Lower lobe of right lung (tissue), 2 donors: Measurements from ENCODE around the gene PPFIA4. TPM values are rescaled to one million over a fixed set of nuclear protein-coding genes. Genes with fewer than 3 reads are reported as not detected.

Source experiments
- ATAC-seq, 2 donors: fragments of 200-7000 bp; cut with Tn5 transposase; one replicate each; pipeline ENCODE4 v1.9.1; 2020 to 2022; ENCODE audit warnings: mild to moderate bottlenecking in 2 of 2, moderate library complexity in 2 of 2
- DNase-seq: peaks from one replicate; pipeline ENCODE4 v3.0.0-alpha.2; 2020
- H3K27ac ChIP-seq: fragments of 200-600 bp; one replicate; pipeline ENCODE4 v1.8.0; 2022
- H3K27me3 ChIP-seq: fragments of 200-600 bp; one replicate; pipeline ENCODE4 v1.8.0; 2022; ENCODE audit warnings: low read depth
- H3K36me3 ChIP-seq: fragments of 200-600 bp; one replicate; pipeline ENCODE4 v1.8.0; 2022; ENCODE audit warnings: mild to moderate bottlenecking
- H3K4me1 ChIP-seq: fragments of 200-600 bp; one replicate; pipeline ENCODE4 v1.8.0; 2022
- H3K4me3 ChIP-seq: fragments of 200-600 bp; one replicate; pipeline ENCODE4 v1.8.0; 2022; ENCODE audit warnings: mild to moderate bottlenecking
- H3K9me3 ChIP-seq: fragments of 200-600 bp; one replicate; pipeline ENCODE4 v1.8.0; 2022
- CTCF ChIP-seq: fragments of 200-600 bp; IDR thresholded peaks from one replicate; pipeline ENCODE4 v1.8.0; 2022; ENCODE audit warnings: antibody characterized with exemption, mild to moderate bottlenecking
- intact Hi-C: fragments of 100-400 bp; cut with DNase I; formaldehyde crosslinking; loops from one replicate; pipeline ENCODE4 v1.11.0; 2022
- total RNA-seq: library from RNA; stranded (reverse); fragmentation: NEBNext Ultra II Directional; extraction: Animal tissue kit (Norgen Biotek cat#: 25700); gene quantifications from one replicate; pipeline ENCODE4 v1.2.1, GENCODE V29; 2021
- donor health status: DM: no; HTN: yes; CAD: no; lungs with severe emphysema.

PPFIA4 gene
- total RNA-seq, 1 donor from 2014 or later = 1.3 TPM

DNA sequence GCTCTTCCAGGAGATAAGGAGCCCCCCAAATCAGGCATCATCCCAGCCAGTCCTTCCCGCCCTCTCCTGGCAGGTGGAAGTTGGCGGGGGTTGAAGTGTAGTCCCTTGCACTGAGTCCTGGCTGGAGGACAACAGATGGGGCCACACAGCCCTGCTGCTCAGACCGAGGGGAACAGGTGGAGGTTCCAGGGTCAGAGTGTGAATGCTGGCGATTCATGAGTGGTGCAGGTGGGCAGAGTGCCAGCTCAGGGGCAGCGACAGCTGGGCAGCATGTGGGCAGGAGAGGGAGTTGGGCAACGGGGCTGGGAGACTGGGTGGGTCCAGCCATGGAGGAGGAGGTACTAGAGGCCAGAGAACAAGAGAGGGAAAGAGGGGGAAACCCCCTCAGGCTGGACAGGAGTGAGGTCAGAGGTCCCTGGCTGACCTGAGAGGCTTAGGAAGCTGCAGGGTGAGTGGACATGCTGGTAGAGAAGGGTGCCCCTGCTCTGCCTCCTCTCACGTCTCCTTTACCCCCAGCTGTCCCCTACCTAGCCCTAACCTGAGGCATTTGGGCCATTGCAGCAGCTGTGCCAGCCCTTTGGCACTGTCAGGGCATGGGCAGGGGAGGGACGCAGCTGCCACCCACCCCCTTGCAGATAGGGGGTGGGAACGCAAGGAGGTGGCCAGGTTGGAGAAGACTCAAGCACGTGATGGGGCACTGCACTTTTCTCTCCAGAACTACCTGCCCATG lies 90.0 kb downstream of the PPFIA4 start:
- ATAC-seq (no peak), DNase-seq (no peak)
- Histone ChIP-seq H3K4me3 (no peak overlapping the region), H3K9me3 (no peaks in the 10 kb centered on the region), H3K27me3 (peaks cover 50% of the 10 kb centered on the region), H3K27ac (no peak overlapping the region), H3K36me3 (no peaks in the 10 kb centered on the region), H3K4me1 (no peaks in the 10 kb centered on the region)
- TF ChIP-seq CTCF = no peak
- intact Hi-C loops = no loop called here

DNA sequence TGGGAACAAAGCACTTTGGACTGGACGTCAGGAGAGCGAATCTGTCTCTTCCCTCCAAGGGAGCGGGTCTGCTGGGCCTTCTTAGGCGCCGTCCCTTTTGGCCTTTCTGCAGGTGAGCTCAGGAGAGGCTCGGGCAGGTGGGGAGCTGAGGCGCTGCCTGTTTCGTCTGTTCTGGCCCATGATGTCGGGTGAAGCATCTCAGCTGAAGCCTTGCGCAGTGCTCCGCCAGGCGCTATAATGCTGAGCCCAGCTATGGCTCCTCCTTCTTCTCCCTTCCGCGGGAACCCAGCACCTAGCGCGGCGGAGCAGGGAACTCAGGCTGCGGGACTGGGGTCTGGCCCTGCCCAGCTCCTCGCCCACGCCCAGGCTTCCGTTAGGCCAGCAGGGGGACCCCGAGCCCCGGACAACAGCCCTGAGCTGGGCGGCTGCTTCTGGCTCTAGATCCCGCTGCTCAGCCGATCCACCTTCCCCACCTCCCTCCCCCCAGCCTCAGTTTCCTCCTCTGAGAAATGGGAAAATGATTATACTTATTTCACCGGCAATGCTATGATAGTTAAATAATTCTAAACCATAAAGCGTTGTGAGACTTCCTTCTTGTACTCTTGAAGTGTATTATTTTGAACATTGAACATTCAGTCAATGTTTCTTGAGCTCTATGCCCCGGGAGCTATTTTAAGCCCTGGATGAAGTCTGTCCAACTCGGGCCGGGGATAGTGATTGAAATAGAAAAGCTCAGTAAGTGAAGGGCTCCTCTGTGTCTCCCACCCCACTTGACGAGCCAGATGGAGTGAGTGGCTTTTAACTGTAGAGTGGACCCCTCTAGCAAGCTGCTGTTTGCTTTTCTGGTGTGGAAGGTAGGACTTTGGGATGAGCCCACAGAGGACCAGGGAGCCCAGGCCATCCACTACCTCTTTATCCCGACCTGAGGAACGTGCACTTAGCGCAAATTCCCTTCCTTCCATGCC lies 91.6 kb downstream of the PPFIA4 start:
- TF ChIP-seq CTCF = peak; percentile 77
- DNase-seq (peak; percentile 80), ATAC-seq (peak; percentile 91)
- H3K9me3 ChIP-seq = no peaks in the 10 kb centered on the region
- H3K4me1 ChIP-seq = no peaks in the 10 kb centered on the region
- no peaks in the 10 kb centered on the region for H3K36me3 ChIP-seq
- peaks cover 50% of the 10 kb centered on the region for H3K27me3 ChIP-seq
- intact Hi-C loops = no loop called here
- H3K27ac ChIP-seq = no peak overlapping the region
- no peak overlapping the region for H3K4me3 ChIP-seq

- H3K27ac ChIP-seq = no peak overlapping the region
- peaks cover 3% of the 10 kb centered on the region for H3K4me1 ChIP-seq
- peaks cover 76% of the 10 kb centered on the region for H3K27me3 ChIP-seq
- no peak for TF ChIP-seq CTCF
- intact Hi-C loops = no loop called here
- ATAC-seq = no peak
- no peaks in the 10 kb centered on the region for H3K36me3 ChIP-seq
- no peaks in the 10 kb centered on the region for H3K9me3 ChIP-seq
- no peak overlapping the region for H3K4me3 ChIP-seq
- DNase-seq = no peak
Measured at GRCh38 chr1:203120325-203121153, 94.2 kb downstream of the PPFIA4 start.

- TF ChIP-seq CTCF = no peak
- ATAC-seq (no peak), DNase-seq (no peak)
- Histone ChIP-seq H3K4me3 (no peak overlapping the region), H3K27me3 (peaks cover 79% of the 10 kb centered on the region), H3K36me3 (no peaks in the 10 kb centered on the region), H3K9me3 (no peaks in the 10 kb centered on the region), H3K4me1 (peaks cover 11% of the 10 kb centered on the region), H3K27ac (no peak overlapping the region)
- intact Hi-C loops = no loop called here
Measured at GRCh38 chr1:203121186-203122015, 95.1 kb downstream of the PPFIA4 start.
